HG03457 (cell line): ENCODE measurements around the gene GANC.

ENCODE experiments used
- ATAC-seq: cut with Tn5 transposase; IDR thresholded peaks from one replicate; pipeline ENCODE4 v1.9.1; 2021; ENCODE audit warnings: moderate number of reproducible peaks; ENCODE audit not compliant: unreplicated experiment

The GANC gene

DNA sequence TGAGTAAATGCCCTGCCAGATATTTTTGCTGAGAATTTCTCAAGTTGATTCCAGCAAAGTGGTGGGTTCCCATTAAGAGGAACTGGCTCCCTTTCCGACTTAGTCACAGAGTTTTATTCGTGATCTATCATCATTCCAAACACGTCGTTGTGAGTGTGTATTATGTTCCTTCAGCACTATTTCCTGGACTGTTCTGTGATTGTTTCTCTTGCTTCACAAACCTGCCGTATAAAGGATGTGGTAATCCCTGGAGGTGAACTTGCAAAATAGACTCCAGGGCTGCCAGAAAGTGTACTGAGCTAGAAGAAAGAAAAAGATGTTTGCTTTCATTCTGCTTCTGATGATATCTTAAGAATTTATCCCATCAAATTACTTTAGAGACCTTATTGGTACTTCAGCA lies 71.8 kb downstream of the GANC start:
- no peak for ATAC-seq

DNA sequence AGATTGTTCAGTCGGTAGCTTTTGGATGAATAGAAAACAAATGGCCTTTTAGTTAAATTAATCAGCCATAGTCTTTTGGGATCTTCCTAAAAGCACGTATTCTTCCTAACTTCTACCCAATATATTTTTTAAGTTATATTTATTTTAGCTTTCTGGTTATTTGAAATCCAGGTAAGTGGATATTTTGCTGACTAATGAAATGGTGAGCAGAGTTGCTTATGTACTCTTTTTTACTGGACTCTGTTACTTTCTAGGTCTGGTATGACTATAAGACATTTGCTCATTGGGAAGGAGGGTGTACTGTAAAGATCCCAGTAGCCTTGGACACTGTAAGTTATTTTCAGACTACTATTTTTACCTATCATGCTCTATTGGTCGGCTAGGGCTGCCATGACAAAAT lies 72.5 kb downstream of the GANC start:
- ATAC-seq = no peak

DNA sequence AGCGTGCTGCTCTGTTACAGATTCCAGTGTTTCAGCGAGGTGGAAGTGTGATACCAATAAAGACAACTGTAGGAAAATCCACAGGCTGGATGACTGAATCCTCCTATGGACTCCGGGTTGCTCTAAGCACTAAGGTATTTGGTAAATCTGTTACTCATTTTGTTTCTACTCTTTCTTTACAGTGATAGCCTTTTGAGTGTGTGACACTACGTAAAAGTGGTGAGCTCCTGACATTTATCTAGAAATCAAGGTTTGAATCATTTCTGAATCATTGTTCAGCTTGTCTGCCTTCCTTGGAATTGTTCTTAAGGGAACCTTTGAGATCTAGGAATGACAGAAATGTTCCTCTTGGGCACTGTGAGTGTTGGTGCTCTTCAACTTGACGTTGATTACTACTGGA lies 75.1 kb downstream of the GANC start:
- ATAC-seq = no peak

DNA sequence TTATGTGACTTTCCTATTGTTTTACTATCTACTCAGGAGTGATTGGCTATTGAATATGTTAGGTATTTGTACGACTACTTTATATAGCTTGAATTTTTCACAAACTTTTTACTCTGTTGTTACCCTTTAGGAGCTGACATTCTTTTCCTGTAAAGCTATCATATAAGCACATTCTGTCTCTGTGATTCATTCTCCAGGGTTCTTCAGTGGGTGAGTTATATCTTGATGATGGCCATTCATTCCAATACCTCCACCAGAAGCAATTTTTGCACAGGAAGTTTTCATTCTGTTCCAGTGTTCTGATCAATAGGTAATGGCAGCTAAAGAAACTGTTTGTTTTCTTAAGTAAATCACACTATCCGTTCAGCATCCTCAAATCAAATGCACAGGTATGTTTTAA lies 76.2 kb downstream of the GANC start:
- no peak for ATAC-seq

DNA sequence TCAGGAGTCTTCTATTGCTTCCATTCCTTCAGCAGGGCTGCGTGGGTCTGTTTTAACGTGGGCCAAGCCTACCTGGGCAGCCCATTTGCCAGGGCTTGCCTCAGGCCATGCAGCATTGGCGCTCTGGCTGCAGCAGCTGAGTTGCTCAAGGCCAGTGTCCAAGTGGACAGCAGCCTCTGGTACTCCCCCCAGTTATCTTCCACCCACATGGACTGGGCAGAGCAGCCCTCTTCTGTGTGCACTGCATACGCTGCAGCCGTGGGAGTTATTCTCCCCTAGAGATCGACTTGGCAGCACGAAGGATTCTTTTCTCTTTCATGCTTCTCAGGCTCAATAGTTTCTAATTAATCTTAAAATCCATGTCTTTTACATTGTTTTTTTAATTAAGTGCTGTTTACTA lies 79.4 kb downstream of the GANC start:
- no peak for ATAC-seq

DNA sequence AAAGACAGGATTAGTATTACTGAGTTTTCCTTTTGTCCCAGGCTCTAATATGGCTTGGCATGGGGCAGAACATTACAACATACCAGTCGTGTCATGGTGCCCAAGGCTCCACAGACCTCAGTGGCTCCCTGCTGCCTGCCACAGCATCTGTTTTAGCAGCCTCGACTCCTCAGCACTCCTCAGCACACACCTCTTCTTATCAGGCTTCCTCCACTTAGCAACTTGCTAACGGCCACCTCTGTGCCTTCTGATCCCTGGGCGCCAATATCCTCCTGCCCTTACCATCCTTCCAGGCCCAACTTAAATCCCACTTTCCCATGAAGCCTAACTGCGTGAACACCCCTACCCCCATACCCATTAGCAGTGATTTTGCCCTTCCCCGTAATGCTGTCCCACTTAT lies 80.1 kb downstream of the GANC start:
- ATAC-seq = no peak

DNA sequence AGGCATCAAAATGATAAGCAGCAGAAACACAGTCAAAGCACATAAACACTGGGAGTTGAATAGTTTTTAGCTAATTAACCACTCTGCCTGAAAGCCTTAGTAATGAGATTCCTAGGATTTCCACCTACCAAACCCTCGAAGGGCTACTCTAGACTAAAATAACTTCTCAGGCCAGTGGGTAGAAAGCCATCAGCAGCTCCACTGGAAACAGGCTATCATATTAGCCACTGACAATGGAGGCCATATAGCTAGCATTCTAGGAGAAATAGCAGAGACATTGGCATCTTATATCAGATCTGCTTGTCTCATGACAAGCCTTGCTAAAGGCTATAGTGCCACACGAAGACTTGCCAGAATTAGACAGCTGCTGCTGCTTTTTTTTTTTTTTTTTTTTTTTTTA lies 81.8 kb downstream of the GANC start:
- ATAC-seq = no peak

DNA sequence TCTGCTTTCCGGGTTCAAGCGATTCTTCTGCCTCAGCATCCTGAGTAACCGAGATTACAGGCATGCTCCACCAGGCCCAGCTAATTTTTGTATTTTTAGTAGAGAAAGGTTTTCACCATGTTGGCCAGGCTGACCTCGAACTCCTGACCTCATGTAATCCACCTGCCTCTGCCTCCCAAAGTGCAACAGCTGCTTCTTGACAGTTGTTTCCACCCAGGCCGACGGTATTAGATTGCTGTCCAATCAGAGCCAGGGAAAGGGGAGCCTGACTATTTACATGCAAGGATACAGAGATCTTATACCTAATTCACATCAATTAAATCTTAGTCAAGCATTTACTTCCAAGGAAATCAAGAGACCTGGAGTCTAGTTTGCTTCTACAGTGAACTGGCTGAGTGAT lies 82.3 kb downstream of the GANC start:
- ATAC-seq = no peak

DNA sequence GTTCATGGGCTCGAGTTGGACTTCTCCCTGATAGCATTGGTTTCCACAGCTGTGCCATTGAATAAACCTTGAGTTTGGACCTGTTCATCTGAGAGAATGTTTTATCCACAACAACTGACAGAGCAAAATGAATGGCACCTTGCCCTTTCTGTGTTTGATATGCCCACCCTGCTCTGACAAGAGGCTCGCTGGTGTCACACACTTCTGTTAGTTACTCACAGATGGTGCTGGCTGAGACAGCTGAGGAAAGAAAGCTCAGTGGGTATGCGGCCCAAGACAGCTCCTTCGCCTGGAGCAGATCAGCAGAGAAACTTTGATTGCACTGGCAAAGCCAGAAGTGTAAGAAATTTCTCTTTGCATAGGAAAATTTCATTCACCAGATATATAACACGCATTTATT lies 83.8 kb downstream of the GANC start:
- no peak for ATAC-seq

DNA sequence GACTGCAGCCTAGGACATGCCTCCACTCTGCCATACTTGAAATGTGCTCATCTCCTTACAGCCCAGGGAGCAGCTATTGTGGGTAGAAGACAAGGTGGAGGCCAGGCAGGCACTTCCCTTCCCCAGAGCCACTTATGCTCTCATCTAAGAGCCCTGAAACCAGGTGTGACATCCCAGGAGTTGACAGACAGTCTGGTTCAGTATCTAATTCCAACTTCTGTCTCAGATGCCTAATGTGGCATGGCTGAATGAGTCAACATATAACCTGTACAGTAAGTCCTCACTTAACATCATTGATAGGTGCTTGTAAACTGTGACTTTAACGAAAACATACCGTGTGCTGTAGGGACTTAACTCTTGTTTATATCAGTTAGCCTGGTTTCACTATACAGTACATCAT lies 85.1 kb downstream of the GANC start:
- ATAC-seq = no peak

DNA sequence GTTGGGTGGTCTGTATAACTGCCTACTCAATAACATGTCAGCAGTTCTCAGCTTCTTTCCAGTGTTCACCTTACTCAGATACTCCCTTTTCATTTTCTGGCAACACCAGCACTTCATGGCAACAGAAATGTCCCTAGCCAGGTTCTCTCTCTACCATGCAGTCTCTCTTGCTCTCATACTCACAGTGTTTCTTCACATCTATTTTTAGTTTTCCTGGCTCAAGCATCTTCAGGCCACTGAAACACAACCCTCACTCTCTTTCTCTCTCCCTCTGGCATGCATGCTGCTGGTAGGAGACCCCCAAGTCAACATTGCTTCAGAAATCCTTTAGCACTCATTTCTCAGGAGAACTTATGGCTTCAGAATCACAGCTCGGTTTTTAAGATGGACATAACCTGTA lies 86.2 kb downstream of the GANC start, which contains the start of gene CAPN3:
Gene CAPN3 (plus strand): TSS at position 253 of the 400 bp plus-strand sequence. CDS start 305 bp downstream, outside the sequence.
- ATAC-seq = no peak

DNA sequence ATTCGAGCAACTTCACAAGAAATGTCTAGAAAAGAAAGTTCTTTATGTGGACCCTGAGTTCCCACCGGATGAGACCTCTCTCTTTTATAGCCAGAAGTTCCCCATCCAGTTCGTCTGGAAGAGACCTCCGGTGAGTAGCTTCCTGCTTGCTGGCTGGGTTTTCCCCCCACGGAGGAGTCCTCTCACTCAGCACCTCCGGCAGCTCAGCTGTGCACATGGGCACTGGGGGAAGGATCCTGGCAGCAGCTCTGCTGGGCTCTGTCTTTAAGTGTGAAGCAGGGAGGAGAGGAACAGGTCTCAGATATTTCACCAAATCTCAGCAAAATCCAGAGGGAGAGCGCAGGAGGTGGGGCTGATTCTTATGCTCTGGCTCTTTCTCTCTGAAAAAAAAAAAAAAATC lies 87.0 kb downstream of the GANC start:
- ATAC-seq = no peak

DNA sequence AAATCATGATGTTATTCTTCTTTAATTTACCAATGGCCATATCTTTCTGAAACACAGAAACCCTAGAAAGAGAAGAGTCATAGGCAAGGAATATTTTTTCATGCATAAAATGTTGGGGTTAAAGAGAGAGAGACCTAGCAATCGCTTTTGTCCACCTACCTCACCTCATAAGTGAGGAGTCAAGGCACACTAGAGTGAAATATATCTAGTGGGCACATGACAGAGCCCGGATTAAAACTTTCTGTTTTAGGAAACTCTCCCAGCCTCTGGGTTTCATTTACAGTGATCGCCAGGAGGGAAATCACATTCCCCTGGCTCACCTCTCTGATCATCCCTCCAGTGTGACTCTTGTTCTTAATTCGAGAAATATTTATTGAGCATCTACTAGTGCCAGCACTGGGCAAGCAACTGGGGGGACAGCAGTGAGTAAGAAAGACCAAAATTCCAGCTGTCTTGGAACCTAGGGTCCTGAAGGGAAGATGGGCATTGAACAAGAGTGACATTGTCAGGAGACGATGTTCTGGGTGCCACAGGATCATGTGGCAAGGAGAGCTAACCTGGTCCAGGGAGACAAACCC lies 87.6 kb downstream of the GANC start:
- no peak for ATAC-seq

DNA sequence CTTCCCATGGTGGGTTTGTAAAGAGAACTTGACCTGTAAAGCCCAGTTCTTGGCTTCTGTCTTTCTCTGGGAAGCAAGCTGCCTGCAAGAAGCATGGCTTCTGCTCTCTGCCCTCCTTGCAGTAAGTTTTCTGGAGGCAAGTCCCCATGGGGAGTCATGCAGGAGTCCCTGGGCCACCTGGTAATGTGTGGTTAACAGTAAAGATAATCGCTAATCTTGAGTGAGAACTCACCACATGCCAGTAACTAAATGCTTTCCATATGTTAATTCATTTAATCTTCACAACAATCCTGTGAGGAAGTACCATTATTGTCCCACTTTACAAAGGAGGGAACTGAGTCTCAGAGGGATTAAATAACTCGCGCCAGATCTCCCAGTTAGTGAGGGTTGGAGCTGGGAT lies 90.5 kb downstream of the GANC start:
- no peak for ATAC-seq

DNA sequence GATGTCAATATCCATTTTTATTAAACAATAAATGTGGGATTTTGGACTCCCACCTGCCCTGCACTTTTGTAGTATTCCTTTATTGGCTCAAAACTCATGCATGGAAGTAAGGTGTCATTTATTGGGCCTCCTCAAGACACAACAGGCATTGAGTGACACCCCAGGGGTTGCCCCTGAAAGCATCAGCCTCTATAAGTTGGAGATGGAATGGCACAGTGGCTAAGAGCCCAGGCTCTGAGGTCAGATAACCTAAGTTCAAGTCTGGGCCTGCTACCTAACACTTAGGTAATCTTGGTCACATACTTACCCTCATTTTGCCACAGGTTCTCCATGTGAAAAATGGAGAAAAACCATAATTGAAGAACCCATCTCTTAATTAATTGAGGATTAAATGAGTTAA lies 90.9 kb downstream of the GANC start:
- ATAC-seq = no peak

DNA sequence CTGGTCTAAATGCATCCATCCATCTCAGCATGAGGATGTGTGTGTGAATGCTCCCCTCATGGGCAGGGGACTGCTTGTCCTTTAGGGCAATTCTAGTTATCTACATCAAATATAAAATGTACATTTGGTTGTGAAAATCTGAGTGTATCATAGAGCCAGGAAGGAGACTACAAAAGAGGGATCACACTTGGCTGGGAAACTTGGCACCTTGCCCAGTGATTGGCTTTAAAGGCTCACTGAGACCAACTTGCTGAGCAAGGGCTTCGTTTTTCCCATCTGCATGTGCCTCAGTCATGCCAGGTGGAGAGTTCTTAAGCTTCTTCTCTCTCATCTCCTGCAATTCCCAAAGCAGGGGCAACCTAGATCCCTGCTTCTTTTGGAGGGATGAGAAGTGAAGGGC lies 91.5 kb downstream of the GANC start:
- no peak for ATAC-seq

DNA sequence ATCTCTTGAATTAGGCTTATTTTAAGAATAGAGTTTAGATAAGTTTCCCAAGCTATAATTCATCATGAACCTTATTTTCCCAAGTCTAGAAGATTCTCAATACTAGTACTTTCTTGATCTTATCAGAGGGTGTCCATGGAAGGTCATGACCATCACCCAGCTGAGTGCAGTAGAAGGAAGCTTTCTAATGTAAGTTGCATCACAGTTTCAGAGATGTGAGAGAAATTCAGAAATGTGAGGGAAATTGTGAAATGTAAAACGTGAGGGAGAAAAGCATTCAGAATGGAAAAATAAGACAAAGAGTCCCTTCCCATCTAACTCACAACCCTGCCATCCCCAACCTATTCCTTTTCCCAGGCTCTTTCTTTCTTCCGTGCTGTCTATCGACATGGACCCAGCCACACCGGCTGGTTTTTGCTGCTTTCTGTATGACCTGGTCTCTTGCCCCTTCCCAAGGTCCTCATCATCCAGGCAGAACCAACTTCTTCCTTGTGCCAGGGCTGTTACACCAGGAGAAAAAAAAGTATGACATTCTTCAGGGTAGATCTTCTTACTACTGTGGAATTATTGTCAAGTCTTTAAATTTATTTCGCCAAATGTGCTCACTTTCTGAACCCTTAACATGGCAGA lies 93.0 kb downstream of the GANC start:
- no peak for ATAC-seq

DNA sequence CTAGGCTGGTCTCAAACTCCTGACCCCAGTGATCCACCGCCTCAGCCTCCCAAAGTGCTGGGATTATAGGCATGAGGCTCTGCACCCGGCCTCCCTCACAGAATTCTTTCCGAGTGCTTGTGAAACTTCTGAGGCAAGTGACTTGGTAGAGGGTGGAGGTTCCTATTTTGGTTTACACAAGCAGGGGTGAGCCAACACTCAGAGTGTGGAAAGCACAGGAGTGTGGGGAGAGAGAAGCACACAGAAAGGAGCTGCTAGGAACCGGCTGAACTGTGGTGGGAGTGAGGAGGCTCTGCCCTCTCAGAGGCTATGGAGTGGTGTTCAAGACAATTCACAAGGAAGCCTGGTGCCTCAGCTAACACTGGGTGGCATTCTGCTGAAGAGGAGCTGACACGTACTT lies 94.0 kb downstream of the GANC start:
- no peak for ATAC-seq

DNA sequence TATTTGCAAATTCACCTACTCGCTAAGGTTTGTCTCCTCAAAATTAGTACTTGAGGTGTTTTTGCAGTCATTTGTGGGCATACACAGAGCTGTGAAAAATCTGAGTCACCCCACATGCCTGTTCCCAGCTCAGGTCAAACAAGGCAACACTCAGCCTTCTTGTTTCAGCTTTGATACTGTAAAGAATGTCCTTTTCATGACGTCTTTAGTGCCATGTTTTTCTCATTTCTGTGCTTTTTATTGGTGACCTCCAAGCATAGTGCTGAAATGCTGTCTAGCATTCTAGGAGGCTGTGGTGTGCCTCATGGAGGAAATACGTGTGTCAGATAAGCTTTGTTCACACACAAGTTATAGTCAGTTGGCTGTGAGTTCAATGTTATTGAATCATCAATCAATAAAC lies 95.1 kb downstream of the GANC start:
- no peak for ATAC-seq

DNA sequence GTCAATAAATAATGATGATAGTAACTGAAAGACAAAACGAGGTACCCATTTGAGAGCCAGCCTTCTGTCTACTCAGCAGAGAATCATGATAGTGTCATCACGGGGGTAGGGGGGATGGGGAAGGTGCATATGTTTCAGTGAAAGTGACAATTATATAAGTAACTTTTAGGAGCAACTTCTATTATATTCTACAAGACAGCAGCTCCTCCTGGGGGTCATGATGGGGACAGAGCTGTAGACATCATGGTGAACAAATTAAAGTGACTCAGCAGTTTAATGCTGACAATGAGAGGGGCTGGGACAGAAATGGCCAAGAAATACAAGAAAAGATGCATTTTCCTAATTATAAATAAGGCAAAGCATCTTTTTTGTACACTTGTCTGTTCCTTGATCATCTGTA lies 98.1 kb downstream of the GANC start:
- no peak for ATAC-seq

DNA sequence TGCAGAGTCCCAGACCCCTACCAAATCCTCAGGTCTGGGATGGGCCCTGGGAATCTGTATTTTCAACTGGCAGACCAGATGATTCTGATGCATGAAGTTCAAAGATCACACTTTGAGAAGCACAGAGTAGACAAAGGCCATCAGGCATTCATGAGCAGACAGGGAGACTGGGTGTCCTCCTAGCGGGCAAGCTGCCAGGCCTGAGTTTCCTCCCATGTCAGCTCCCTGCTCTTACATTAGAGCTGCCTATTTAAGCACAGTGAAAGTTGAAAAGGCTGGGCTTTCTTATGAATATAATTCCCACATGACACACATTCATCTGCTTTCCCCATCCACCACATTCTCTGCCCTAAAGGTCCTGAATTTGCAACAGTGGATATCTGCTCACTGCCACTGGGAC lies 100.3 kb downstream of the GANC start:
- no peak for ATAC-seq

DNA sequence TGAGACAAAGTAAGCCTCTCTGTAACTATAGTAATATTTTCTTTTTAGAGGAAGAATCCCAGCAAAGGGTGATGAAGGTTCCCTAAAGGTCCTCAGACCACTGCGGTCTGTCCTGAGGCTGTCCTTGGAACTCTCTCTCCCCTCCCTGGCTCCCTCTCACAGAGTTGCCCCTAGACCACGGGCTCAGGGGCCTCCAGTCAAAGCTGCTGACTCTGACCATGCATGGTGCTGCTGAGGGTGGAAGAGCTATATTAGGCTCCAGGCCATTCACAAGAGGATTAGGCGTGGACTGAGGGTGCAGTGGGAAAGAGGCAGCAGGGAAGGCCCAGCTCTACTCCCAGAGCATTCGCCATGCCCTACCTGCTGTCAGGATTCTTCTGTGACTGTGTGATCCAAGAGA lies 100.9 kb downstream of the GANC start:
- no peak for ATAC-seq

DNA sequence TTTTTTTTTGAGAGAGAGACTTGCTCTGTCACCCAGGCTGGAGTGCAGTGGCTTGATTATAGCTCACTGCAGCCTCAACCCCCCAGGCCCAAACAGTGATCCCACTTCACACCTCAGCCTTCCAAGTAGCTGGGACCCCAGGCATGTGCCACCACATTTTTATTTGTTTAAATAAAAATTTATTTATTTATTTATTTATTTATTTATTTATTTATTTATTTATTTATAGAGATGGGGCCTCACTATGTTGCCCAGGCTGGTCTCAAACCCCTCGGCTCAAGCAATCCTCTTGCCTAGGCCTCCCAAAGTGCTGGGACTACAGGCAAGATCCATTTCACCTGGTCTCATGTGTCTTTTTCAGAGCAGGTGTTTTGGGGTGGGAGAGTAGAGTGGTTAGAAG lies 101.8 kb downstream of the GANC start:
- no peak for ATAC-seq
